Smooth muscle cell (in vitro differentiated cells): Measurements from ENCODE around the gene ARHGEF28. TPM values are rescaled to one million over a fixed set of nuclear protein-coding genes. Genes with fewer than 3 reads are reported as not detected.

Experiments
- DNase-seq: peaks from one replicate; lab custom pipeline; 2025; ENCODE audit not compliant: unreplicated experiment; lab: John Stamatoyannopoulos, UW
- H2AFZ ChIP-seq: fragments of 200-600 bp; sonication (generic); 2 replicates; pipeline ENCODE4 v1.6.0; 2016; ENCODE audit warnings: antibody characterized with exemption, low read depth, mild to moderate bottlenecking
- H3F3A ChIP-seq: fragments of 200-600 bp; sonication (generic); 2 replicates; pipeline ENCODE4 v1.6.0; 2017; ENCODE audit warnings: antibody characterized with exemption, low read depth
- H3K27ac ChIP-seq: fragments of 200-600 bp; sonication (generic); 2 replicates; pipeline ENCODE4 v1.5.1; 2016; ENCODE audit warnings: low read depth, mild to moderate bottlenecking
- H3K27me3 ChIP-seq: fragments of 200-600 bp; sonication (generic); 2 replicates; pipeline ENCODE4 v1.6.1; 2016; ENCODE audit warnings: low read depth, mild to moderate bottlenecking
- H3K36me3 ChIP-seq: fragments of 200-600 bp; sonication (generic); 2 replicates; pipeline ENCODE4 v1.5.1; 2016; ENCODE audit warnings: low read depth
- H3K4me1 ChIP-seq: fragments of 200-600 bp; sonication (generic); 2 replicates; pipeline ENCODE4 v1.5.1; 2016; ENCODE audit warnings: low read depth
- H3K4me2 ChIP-seq: fragments of 200-600 bp; sonication (generic); 2 replicates; pipeline ENCODE4 v1.6.0; 2016; ENCODE audit warnings: mild to moderate bottlenecking
- H3K4me3 ChIP-seq: fragments of 200-600 bp; sonication (generic); 2 replicates; pipeline ENCODE4 v1.5.1; 2016; ENCODE audit warnings: mild to moderate bottlenecking
- H3K79me2 ChIP-seq: fragments of 200-600 bp; sonication (generic); 2 replicates; pipeline ENCODE4 v1.6.0; 2016; ENCODE audit warnings: low read depth, mild to moderate bottlenecking
- H3K9ac ChIP-seq: fragments of 200-600 bp; sonication (generic); 2 replicates; pipeline ENCODE4 v1.6.0; 2016; ENCODE audit warnings: low read depth
- H3K9me3 ChIP-seq: fragments of 200-600 bp; sonication (generic); replicated peaks from 2 replicates; pipeline ENCODE4 v1.5.1; 2016; ENCODE audit warnings: low read depth
- H4K20me1 ChIP-seq: fragments of 200-600 bp; sonication (generic); 2 replicates; pipeline ENCODE4 v1.6.0; 2016; ENCODE audit warnings: low read depth
- CTCF ChIP-seq: fragments of 200-600 bp; sonication (generic); IDR thresholded peaks from 2 replicates; pipeline ENCODE4 v1.5.1; 2017; ENCODE audit warnings: borderline replicate concordance, mild to moderate bottlenecking, antibody characterized with exemption; ENCODE audit not compliant: insufficient read depth, poor library complexity, severe bottlenecking
- WGBS: methylation state at CpG from one replicate; pipeline ENCODE4 v1.1.7; 2016; ENCODE audit warnings: low lambda C conversion rate; 5-methylcytosine and 5-hydroxymethylcytosine counted together
- polyA plus RNA-seq: library from polyadenylated mRNA; unstranded; fragments of >200 nt; fragmentation: Nextera tagmentation; extraction: Ambion mirVana; gene quantifications from 2 replicates; pipeline ENCODE4 v1.2.1, GENCODE V29; 2016
- total RNA-seq: library from RNA; depleted of rRNA; stranded (reverse); fragments of >200 nt; gene quantifications from 2 replicates; pipeline ENCODE4 v1.2.3, GENCODE V29; 2014

The ARHGEF28 gene
- total and polyA plus RNA-seq, 2 experiments from 2014 or later = 0.19 to 0.90 TPM

- Histone ChIP-seq H3K27ac (no peak overlapping the region), H3K4me1 (peaks cover 5% of the 10 kb centered on the region), H3K79me2 (no peaks in the 10 kb centered on the region), H3K36me3 (no peaks in the 10 kb centered on the region), H3K4me3 (no peak overlapping the region), H4K20me1 (no peaks in the 10 kb centered on the region), H3K9ac (no peak overlapping the region), H3K4me2 (peak overlapping the region; percentile 30), H2AFZ (no peak overlapping the region), H3F3A (peaks cover 7% of the 10 kb centered on the region), H3K9me3 (no peaks in the 10 kb centered on the region), H3K27me3 (peaks cover 10% of the 10 kb centered on the region)
- 62% methylated on average over 2 of the region's 2 CpGs for WGBS
- TF ChIP-seq CTCF = no peak
- no peak for DNase-seq
These were observed 46.1 kb downstream of the ARHGEF28 start for GRCh38 chr5:73672132-73672531.

DNA sequence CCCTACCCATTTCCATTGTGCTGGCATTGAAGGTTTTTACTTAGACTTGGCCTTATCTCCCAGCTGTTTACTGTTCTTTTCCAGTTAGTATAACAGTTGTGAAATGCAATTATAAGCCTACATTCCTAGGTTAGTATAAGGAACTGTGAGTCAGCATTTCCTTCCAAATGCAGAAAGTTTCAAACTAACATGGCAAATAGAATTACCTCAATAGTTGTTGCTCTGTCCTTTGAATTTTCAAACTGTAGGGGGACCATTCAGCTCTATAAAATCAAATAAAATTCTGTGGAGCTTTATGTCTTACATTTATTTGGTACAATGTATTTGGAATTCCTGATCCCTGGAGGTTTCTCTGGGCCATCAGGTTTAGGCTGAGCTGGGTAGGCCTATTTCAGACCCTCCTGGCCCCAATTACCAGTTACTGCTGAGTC lies 47.2 kb downstream of the ARHGEF28 start:
- H4K20me1 ChIP-seq = no peaks in the 10 kb centered on the region
- H3K4me2 ChIP-seq = peak overlapping the region; percentile 30
- peaks cover 5% of the 10 kb centered on the region for H3K4me1 ChIP-seq
- no peak for DNase-seq
- no peak overlapping the region for H3K9ac ChIP-seq
- no peaks in the 10 kb centered on the region for H3K36me3 ChIP-seq
- H3K27ac ChIP-seq = peak overlapping the region; percentile 78
- no peak overlapping the region for H3K4me3 ChIP-seq
- H3F3A ChIP-seq = peaks cover 7% of the 10 kb centered on the region
- no peaks in the 10 kb centered on the region for H3K27me3 ChIP-seq
- no peaks in the 10 kb centered on the region for H3K79me2 ChIP-seq
- H3K9me3 ChIP-seq = no peaks in the 10 kb centered on the region
- H2AFZ ChIP-seq = no peak overlapping the region
- no peak for TF ChIP-seq CTCF

DNA sequence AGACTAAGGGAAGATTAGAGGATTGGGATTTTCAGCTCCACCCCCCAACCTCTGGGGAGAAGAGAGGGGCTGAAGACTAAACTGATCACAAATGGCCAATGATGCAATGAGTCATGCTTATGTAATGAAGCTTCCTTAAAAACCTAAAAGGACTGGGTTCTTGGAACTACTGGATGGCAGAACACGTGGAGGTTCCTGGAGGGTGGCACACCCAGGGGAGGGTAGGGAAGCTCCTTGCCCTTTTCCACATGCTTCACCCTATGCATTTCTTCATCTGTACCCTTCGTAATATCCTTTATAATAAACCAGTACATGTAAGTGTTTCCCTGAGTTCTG lies 48.6 kb downstream of the ARHGEF28 start:
- Histone ChIP-seq H3K4me2 (no peak overlapping the region), H3K27me3 (no peaks in the 10 kb centered on the region)

More for the DNA sequence above, 48.6 kb downstream of the ARHGEF28 start:
- Histone ChIP-seq H2AFZ (no peak overlapping the region), H3K36me3 (no peaks in the 10 kb centered on the region), H3F3A (peaks cover 7% of the 10 kb centered on the region), H3K79me2 (no peaks in the 10 kb centered on the region), H3K9me3 (no peaks in the 10 kb centered on the region), H3K4me1 (peaks cover 5% of the 10 kb centered on the region), H3K27ac (no peak overlapping the region), H3K4me3 (no peak overlapping the region), H3K9ac (no peak overlapping the region), H4K20me1 (no peaks in the 10 kb centered on the region)
- no peak for DNase-seq
- TF ChIP-seq CTCF = no peak
- 90% methylated on average over 2 of the region's 2 CpGs for WGBS
